Measurements from ENCODE around the gene C11orf71. TPM values are rescaled to one million over a fixed set of nuclear protein-coding genes. Genes with fewer than 3 reads are reported as not detected.

The C11orf71 gene
- total and polyA plus RNA-seq, 11 donors = 2.3 to 13.4 (median 8.6) TPM

DNA sequence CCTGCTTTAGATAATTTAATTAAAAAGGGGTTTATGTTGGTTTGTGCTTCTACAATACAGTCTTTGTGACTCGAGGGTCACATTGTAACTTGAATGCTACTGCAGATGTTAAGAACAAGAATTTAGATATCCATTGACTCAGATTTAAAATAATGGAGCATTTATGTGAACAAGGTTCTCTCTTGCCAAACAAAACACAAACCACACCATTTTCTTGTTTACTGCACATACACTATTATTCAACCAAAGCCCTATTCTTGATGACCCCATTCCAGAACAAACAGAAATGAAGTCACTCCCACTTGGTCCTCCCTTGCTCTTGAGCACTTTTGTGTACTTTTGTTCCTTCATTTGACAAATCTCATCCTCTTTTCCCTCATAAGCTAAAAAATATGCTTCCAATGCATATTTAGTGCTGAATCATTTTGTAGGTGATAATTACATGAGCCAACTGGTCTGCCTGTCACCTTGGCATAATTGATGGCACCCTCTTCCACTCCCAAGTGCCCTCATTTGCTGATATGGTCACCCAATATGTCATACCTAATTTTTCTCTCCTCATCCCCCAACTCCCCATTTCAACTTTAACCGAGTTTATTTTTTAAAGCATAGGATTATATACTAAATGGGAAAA, 2.8 kb downstream of the C11orf71 start:
- 67 to 76% (median 72%) methylated on average over 2 of the region's 2 CpGs for WGBS, 4 donors
- H3K27me3 ChIP-seq = no peaks in the 10 kb centered on the region
- TF ChIP-seq POLR2A (IDR thresholded peaks at IDR 0.05) = no peak
- TF ChIP-seq CTCF (IDR thresholded peaks at IDR 0.05) = no peak
- peaks cover 0 to under 1% (median 0%) of the 10 kb centered on the region in 9 donors for H3K36me3 ChIP-seq
- H3K4me1 ChIP-seq = peaks cover 0 to 41% (median 26%) of the 10 kb centered on the region in 12 donors
- no peaks in the 10 kb centered on the region for H3K9me3 ChIP-seq
- DNase-seq = no peak
- no peak overlapping the region for H3K27ac ChIP-seq
- ATAC-seq = no peak
- no peak overlapping the region for H3K4me3 ChIP-seq
- intact Hi-C loops (cut with DNase I) = loop anchor here in 5 of 10 donors (5.0 to 10.0 kb wide), 5 partner anchors 45 to 113 kb away; no protein-coding TSS in a partner anchor

- intact Hi-C loops (cut with DNase I) = loop anchor here in 5 of 10 donors (5.0 to 10.0 kb wide), 5 partner anchors 45 to 112 kb away; no protein-coding TSS in a partner anchor
- no peak overlapping the region for H3K27ac ChIP-seq
Measured at GRCh38 chr11:114396916-114397315, 3.4 kb downstream of the C11orf71 start.

GRCh38 chr11:114395736-114396135, 4.6 kb downstream of the C11orf71 start:
- Histone ChIP-seq H3K4me3 (no peak overlapping the region), H3K27ac (no peak overlapping the region), H3K27me3 (no peaks in the 10 kb centered on the region), H3K4me1 (peaks cover 0 to 28% (median 17%) of the 10 kb centered on the region in 12 donors), H3K9me3 (no peaks in the 10 kb centered on the region), H3K36me3 (no peaks in the 10 kb centered on the region)
- ATAC-seq (no peak), DNase-seq (no peak)
- 40 to 63% (median 46%) methylated on average over 3 of the region's 3 CpGs for WGBS, 4 donors
- intact Hi-C loops (cut with DNase I) = loop anchor here in 5 of 10 donors (5.0 to 10.0 kb wide), 5 partner anchors 47 to 111 kb away; no protein-coding TSS in a partner anchor
- TF ChIP-seq CTCF (IDR thresholded peaks at IDR 0.05) = peak in 3 of 12 donors; percentile 10 to 33 (median 33)
- TF ChIP-seq POLR2A (IDR thresholded peaks at IDR 0.05) = no peak

More at GRCh38 chr11:114396916-114397315, 3.4 kb downstream of the C11orf71 start:
- DNase-seq (no peak), ATAC-seq (no peak)
- H3K36me3 ChIP-seq = no peaks in the 10 kb centered on the region
- TF ChIP-seq CTCF (IDR thresholded peaks at IDR 0.05) = no peak
- no peak for TF ChIP-seq POLR2A (IDR thresholded peaks at IDR 0.05)
- no peak overlapping the region for H3K4me3 ChIP-seq
- H3K4me1 ChIP-seq = peaks cover 0 to 35% (median 21%) of the 10 kb centered on the region in 12 donors
- H3K27me3 ChIP-seq = no peaks in the 10 kb centered on the region
- no peaks in the 10 kb centered on the region for H3K9me3 ChIP-seq

DNA sequence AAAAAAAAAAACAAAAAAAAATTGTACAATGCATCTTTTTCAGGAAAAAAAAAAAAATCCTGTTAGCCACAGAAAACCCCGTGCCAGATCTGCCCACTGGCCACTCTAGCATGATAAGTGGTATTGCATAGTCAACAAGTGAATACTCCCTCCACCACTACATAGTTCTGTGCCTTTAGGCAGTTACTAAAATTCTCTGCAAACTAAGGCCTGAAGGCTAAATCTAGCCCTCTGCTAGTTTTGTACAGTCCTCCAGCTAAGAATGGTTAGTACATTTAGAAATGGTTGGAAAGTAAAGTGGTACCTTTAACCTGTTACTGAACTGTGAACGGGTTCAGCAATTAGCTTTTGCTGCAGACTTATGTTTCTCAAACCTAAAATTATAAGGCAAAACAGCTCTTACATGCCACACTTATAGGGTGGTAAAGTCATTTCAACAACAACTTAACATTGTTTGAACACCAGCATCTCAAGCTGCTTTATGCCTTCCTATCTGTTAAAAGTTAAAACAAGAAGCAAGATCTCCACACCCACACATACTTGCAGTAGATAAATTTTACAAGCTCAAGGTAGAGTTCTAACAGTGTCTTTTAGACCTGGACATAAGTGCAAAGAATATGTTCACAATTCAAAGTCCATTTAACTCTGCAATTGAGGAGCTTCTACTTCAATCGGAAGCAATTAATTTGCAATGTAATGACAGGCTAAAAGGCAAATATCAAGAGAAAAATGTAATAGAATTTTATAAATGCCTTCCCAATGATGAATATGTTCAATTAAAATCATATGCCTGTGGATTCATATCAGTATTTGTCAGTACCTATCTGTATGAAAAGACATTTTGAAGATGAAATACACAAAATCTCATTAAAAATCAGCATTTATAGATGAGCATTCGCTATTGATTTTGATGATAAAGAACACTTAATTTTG, 7.3 kb downstream of the C11orf71 start:
- Histone ChIP-seq H3K36me3 (no peaks in the 10 kb centered on the region), H3K27ac (no peak overlapping the region), H3K4me3 (no peak overlapping the region), H3K4me1 (peaks cover 0 to 12% (median 7%) of the 10 kb centered on the region in 12 donors), H3K9me3 (no peaks in the 10 kb centered on the region), H3K27me3 (no peaks in the 10 kb centered on the region)
- ATAC-seq (no peak), DNase-seq (no peak)
- TF ChIP-seq CTCF (IDR thresholded peaks at IDR 0.05) (no peak), POLR2A (IDR thresholded peaks at IDR 0.05) (no peak)
- 88 to 91% (median 89%) methylated on average over 4 of the region's 4 CpGs for WGBS, 4 donors
- intact Hi-C loops (cut with DNase I) = loop anchor here in 2 of 10 donors (10.0 kb wide), 2 partner anchors 48 to 108 kb away; no protein-coding TSS in a partner anchor
